Hematopoietic multipotent progenitor cell treated with erythropoietin and hydrocortisone succinate and interleukin-3 and kit ligand, for 17 days (in vitro differentiated cells): ENCODE data around the gene DCT.
"Not testable (repeated sequence)": the region's sequence is repeated elsewhere in the genome, so short reads cannot be mapped to it uniquely, and the experiment has no call there.

Source experiments
- DNase-seq: peaks from one replicate; pipeline ENCODE4 v3.0.0-alpha.2; 2015; ENCODE audit warnings: low spot score

Gene DCT

GRCh38 chr13:94479616-94480015 lies at the start of gene DCT:
DCT (minus strand) TSS chr13:94479682; CDS start chr13:94479255, 427 bp downstream.
- no peak for DNase-seq

- not testable (repeated sequence) for DNase-seq
Observed at GRCh38 chr13:94526956-94527355, 47.5 kb upstream of the DCT start.

- DNase-seq: no peak
Observed at GRCh38 chr13:94525781-94526180, 46.3 kb upstream of the DCT start.

- DNase-seq: no peak
Observed at GRCh38 chr13:94524407-94524806, 44.9 kb upstream of the DCT start.

GRCh38 chr13:94520001-94520400 lies 40.5 kb upstream of the DCT start:
- DNase-seq: no peak

- DNase-seq: no peak
Observed at GRCh38 chr13:94516456-94516855, 37.0 kb upstream of the DCT start.

GRCh38 chr13:94515911-94516310 lies 36.4 kb upstream of the DCT start:
- DNase-seq: no peak

GRCh38 chr13:94515374-94515773 lies 35.9 kb upstream of the DCT start:
- DNase-seq: no peak

GRCh38 chr13:94513026-94513425 lies 33.5 kb upstream of the DCT start:
- DNase-seq: no peak

GRCh38 chr13:94505730-94506129 lies 26.2 kb upstream of the DCT start:
- DNase-seq: no peak

- no peak for DNase-seq
Observed at GRCh38 chr13:94503851-94504250, 24.4 kb upstream of the DCT start.

- not testable (repeated sequence) for DNase-seq
Observed at GRCh38 chr13:94498831-94499230, 19.3 kb upstream of the DCT start.

- no peak for DNase-seq
Observed at GRCh38 chr13:94495806-94496205, 16.3 kb upstream of the DCT start.

GRCh38 chr13:94494026-94494425 lies 14.5 kb upstream of the DCT start:
- DNase-seq: no peak

- DNase-seq: no peak
Observed at GRCh38 chr13:94487043-94487442, 7.6 kb upstream of the DCT start.

- no peak for DNase-seq
Observed at GRCh38 chr13:94483970-94484369, 4.5 kb upstream of the DCT start.

- no peak for DNase-seq
Observed at GRCh38 chr13:94481941-94482340, 2.5 kb upstream of the DCT start.

- no peak for DNase-seq
Observed at GRCh38 chr13:94480672-94481145, 1.2 kb upstream of the DCT start.

- DNase-seq: no peak
Observed at GRCh38 chr13:94478913-94479312, 569 bp downstream of the DCT start.

- no peak for DNase-seq
Observed at GRCh38 chr13:94470126-94470525, 9.4 kb downstream of the DCT start.

- no peak for DNase-seq
Observed at GRCh38 chr13:94464771-94465170, 14.7 kb downstream of the DCT start.

GRCh38 chr13:94462670-94463069 lies 16.8 kb downstream of the DCT start:
- no peak for DNase-seq

GRCh38 chr13:94459116-94459515 lies 20.4 kb downstream of the DCT start:
- DNase-seq: no peak

- no peak for DNase-seq
Observed at GRCh38 chr13:94455414-94455813, 24.1 kb downstream of the DCT start.

- no peak for DNase-seq
Observed at GRCh38 chr13:94454906-94455305, 24.6 kb downstream of the DCT start.
